HG02852 (cell line): ENCODE data around the gene OR10G3.
"Not testable (repeated sequence)": the region's sequence is repeated elsewhere in the genome, so short reads cannot be mapped to it uniquely, and the experiment has no call there.

Experiments
- ATAC-seq: cut with Tn5 transposase; IDR thresholded peaks from one replicate; pipeline ENCODE4 v1.9.1; 2021; ENCODE audit warnings: mild to moderate bottlenecking, moderate library complexity; ENCODE audit not compliant: unreplicated experiment

Gene OR10G3, protein sequence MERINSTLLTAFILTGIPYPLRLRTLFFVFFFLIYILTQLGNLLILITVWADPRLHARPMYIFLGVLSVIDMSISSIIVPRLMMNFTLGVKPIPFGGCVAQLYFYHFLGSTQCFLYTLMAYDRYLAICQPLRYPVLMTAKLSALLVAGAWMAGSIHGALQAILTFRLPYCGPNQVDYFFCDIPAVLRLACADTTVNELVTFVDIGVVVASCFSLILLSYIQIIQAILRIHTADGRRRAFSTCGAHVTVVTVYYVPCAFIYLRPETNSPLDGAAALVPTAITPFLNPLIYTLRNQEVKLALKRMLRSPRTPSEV

DNA sequence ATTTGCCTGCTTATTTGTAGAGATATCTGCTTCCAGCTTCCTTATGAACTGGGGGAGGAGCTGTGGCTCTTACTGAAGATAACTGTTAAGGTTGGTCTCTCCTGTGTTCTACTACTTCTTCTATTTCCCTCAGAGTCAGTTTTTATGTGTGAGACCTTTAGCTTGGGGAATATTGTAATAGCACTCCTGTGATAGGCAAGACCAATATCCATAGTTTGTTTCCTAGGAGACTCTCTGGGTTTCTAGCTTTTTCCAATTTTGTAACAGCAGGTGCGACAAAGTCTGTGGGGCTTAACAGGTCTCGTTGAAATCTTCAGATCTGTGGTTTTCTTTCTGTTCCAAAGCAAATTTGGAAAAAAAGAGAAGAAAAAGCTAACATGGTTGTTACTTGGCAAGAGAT lies at the start of gene OR10G3:
Gene OR10G3, minus strand, starts transcription at position 101 of the 400 bp plus-strand sequence. CDS start 9,332 bp downstream, outside the sequence.
- no peak for ATAC-seq

DNA sequence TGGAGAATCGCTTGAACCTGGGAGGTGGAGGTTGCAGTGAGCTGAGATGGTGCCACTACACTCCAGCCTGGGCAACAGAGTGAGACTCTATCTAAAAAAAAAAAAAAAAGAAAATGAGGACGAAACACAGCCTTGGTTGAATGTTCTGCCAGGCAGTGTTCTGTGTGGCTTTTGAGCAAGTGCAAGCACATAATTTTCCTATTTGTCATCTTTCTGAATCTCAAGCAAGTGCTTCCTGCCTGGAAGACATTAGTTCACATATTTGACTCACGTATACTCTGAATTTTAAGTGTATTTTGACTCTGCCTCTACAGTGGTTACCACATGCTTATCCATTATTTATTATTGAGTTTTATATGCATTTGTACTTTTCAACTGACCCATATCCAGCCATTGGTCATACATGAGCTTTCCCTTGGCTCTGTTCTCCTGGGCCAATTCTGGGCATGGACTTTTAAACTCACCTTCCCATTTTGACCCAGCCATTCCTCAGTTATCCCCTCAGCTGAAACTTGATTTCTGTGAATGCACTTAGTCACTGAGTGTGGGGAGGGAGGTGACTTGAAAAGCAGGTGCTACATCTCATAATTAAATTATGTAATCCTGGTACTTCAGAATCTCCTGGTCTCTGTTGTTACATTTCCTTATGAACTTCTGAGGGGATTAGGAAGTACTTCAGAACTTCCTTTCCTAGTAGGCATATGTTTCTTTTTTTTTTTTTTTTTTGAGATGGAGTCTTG lies 46.8 kb upstream of the OR10G3 start:
- ATAC-seq, result no peak

DNA sequence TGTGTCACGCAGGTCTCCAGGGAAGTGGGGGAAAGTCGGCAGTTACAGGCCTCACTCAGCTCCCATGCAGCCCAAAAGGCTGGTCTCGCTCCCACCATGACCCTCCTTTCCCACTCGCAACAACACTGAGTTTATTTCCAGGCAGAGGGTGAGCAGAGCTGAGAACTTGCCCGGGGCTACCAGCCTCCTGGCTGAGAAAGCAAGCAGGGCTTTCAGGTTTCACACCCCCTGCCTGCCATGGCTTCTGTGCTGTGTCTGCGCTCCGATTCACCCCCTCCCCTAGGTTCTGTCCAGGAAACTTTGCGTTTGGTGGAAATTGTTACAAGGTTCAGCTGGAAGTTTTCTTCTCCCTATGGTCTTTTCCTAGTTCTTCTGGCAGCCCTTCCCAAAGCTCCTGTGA lies 37.7 kb upstream of the OR10G3 start:
- ATAC-seq, result no peak

DNA sequence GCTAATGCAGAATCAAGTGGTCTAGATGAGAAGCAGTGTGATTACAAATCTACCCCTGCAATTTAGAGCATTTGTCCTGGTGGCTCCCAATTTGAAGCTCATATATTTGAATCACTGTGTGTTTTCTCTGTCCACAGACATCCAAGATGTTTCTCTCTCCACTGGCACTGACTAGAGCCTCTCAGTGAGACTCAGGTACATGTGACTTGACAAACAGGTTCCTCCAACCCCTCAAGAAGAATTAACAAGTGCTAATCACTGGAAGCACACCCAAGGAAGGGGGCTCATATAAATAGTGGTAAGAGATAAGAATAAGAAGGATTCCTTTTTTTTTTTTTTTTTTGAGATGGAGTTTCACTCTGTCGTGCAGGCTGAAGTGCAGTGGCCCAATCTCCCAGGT lies 34.4 kb upstream of the OR10G3 start:
- ATAC-seq, result no peak

DNA sequence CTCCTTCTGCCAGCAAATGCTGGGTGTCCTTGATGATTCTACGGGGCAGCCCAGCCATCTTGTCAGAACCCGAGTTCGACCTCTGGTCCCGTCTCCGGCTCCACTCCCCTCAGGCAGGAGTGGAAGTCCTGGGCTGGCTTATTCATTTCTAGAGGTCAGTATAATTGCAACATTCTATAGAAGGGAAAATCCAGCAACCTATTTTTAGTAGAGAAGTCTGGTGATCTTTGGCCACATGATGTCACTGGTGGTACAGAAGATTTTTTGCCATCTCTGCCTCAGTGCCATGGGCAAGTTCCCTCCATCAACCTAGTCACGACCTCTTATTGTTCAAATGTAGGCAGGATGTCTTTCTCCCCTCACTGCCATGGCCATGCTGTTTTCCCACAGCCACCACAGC lies 32.4 kb upstream of the OR10G3 start:
- ATAC-seq, result no peak

DNA sequence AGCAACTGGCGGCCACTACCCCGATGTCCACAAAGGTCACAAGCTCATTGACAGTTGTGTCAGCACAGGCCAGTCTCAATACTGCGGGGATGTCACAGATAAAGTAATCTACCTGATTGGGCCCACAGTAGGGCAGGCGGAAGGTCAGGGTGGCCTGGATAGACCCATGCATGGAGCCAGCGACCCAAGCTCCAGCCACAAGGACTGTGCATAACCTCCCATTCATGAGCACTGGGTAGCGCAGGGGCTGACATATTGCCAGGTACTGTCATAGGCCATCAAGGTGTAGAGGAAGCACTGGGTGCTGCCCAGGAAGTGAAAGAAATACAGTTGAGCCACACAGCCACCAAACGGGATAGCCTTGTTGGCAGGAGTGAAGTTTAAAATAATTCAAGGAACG lies 22.3 kb upstream of the OR10G3 start:
- ATAC-seq, result not testable (repeated sequence)

DNA sequence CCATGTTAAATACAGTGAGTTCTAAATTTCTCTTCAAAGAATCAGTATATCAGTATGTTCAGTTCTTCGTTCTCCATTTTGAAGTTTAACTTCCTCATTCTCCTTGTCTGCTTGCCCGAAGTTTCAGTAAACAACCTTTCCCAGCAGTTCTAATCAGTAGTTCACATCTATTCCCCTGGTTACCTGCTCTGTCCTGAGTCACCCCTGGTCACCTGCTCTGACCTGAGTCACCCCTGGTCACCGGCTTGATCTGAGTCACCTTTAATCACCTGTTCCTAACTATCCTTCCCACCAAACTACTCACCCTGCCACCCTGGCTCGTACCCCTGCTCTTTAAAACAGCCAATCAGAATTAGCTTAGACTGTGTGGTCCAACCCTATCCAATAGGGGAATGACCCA lies 9.4 kb upstream of the OR10G3 start:
- no peak for ATAC-seq

DNA sequence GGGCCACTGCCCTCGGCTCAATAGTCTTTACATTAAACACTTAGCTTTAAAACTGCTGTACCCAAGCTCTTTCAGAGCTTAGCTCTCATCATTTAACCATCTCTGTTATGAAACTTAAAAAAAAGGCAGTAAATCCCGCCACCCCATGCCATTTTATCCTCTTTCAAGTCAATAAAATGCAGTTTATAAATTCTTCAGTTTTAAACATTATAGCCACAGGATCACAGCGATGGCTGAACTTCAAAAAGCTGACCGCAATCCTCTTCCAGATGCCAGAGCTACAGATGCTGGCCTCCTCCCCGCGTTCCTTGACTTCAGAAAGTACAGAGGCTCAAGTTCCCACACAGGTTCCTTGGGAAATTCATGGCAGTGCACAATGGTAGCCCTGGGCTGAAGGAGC lies 4.2 kb downstream of the OR10G3 start:
- ATAC-seq, result no peak

DNA sequence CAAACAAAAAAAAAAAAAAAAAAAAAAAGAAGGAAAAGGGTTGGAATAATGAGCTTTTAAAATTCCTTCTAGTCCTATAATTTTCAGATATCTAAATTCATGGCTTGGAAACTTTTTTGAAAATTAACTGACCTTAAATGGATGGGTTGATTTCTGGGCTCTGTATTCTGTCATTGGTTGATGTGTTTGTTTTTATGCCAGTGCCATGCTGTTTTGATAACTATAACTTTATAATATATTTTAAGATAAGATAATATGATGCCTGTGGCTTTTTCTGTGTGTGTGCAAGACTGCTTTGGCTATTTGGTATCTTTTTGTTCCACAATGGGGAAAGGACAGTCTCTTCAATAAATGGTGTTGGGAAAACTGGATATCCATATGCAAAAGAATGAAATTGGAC lies 7.3 kb downstream of the OR10G3 start:
- ATAC-seq, result no peak

DNA sequence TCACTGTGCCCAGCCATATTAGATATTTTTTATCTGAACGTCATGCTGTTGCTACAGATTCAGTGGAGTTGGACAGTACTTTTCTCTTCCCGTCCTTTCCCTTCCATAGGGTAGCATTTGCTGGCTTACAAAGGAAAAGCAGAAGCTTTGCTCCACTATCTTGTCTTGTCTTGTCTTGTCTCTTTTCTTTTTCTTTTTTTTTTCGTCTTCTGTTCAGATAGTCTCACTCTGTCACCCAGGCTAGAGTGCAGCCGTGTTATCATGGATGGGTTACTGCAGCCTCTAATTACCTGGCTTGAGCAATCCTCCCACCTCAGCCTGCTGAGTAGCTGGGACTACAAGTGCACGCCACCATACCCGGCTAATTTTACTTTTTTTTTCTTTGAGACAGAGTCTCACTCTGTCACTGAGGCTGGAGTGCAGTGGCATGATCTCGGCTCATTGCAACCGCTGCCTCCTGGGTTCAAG lies 21.1 kb downstream of the OR10G3 start:
- no peak for ATAC-seq

DNA sequence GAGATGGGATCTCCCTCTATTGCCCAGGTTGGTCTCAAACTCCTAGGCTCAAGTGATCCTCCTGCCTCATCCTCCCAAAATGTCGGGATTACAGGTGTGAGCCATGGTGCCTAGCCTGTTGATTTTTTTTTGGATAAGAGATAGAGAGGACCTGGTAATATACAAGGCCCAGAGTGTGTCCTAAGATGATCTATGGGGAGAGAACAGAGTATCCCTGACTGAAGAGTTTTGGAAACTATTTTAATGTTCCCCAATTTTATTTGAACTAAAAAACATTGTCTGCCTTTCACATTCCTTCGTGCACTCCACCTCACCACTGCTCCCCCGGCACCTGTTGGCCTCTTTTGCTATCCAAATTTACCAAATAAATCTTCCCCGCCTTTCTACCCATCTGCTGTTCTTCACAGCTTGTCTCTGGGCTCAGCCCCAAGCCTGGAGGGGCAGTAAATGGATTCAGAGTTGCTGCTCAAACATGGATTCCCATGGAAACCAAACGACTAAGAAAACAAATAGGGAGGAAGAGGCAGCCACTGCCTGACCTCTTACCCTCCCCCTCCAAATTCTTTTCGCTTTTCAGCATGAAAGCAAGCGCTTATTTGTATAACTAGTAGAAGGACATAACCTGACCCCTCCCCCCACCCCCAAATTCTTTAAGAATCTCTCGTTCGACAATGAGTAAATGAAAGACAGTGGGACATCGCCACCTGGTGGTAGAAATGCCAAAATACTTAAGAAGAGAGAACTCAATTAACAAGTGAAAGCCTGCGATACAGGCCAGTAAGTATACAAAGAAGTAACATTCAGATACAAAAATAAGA lies 22.6 kb downstream of the OR10G3 start:
- no peak for ATAC-seq

DNA sequence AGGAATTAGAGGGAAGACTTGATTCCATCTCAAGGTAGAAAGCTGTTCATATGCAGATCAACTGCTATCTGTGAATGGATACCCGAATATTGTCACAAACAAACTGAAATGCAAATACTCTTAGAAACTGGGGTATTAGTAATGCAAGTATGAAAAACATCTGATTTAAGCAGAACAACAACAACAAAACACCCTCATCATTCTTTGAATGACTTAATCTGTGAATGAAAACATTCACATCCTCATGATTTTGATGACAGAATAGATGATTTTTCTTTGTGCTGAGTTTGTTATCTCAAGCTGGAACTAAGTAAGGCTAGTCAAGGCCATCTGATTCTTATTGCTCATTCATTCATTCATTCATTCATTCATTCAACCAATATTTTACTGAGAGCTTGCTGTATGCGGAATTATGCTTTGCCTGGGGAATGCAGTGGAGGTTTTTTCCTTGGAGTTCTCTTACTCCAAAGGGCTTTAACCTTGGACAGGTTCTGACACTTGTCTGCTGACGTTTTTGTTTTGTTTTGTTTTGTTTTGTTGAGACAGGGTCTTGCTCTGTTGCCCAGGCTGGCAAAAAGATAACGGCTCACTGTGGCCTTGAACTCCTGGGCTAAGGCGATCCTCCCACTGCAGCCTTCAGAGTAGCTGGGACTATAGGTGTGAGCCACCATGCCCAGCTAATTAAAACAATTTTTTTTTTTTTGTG lies 23.3 kb downstream of the OR10G3 start:
- ATAC-seq, result no peak

DNA sequence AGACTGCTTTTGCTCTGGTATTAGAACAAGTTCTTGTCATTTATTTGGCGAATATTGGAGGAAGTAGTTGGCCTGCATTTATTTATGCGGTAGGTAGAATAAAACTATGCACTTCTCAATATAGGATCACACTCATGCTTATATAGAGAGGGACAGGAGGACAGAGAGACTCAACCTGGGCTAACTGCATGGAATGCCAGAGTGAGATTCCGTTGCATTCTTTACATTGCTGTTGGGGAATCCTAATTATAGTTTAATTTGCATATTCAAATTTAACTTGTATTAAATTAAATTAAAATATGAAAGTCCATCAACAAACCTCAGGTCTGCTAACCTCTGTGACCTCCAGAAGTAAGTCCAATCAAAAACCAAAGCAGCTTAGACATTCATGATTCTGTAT lies 26.6 kb downstream of the OR10G3 start:
- no peak for ATAC-seq

DNA sequence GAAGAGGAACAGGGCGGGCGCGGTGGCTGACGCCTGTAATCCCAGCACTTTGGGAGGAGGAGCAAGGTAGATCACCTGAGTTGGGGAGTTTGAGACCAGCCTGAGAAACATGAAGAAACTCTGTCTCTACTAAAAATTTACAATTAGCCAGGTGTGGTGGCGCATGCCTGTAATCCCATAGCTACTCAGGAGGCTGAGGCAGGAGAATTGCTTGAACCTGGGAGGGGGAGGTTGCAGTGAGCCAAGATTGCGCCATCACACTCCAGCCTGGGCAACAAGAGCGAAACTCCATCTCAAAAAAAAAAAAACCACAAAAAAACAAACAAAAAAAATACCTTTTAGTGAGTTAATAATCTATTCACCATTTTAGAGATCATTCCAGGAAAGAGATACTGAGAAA lies 35.3 kb downstream of the OR10G3 start:
- ATAC-seq, result not testable (repeated sequence)

DNA sequence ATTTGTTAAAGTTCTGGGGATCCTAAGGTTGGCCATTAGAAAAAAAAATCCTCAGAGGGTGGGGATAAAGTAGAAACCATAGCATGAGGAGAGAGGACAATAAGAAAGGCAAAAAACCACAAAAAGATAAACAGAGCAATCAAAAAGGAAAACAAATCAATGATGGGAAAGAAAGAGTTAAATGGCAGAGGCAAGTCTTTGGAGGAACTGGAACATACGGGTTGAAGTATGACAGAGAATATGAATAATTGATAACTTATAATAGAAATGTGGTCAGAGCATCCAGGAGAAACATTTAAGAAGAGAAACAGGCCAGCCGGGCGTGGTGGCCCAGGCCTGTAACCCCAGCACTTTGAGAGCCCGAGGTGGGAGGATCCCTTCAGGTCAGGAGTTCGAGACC lies 35.9 kb downstream of the OR10G3 start:
- ATAC-seq, result no peak

DNA sequence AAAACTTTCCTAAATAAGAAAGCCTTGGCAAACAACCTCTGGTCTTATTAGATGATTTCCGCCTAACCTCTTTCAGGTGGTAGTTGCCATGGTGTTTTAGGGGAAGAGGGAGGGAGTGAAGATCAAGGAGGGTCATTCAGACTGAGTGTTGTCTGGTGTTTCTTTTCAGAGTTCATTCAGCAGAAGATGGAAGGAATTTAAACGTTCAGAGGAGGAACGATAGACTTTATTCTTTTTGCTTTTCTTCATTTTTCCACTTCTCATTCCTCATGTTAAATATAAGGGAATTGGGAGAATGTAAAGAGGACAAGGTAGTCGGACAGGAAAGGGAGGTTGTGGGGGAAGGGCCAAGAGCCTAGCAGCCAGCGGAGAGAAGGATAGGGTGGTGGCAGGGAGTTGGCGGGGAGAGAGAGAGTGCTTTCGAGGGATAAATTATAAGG lies 36.3 kb downstream of the OR10G3 start:
- no peak for ATAC-seq

DNA sequence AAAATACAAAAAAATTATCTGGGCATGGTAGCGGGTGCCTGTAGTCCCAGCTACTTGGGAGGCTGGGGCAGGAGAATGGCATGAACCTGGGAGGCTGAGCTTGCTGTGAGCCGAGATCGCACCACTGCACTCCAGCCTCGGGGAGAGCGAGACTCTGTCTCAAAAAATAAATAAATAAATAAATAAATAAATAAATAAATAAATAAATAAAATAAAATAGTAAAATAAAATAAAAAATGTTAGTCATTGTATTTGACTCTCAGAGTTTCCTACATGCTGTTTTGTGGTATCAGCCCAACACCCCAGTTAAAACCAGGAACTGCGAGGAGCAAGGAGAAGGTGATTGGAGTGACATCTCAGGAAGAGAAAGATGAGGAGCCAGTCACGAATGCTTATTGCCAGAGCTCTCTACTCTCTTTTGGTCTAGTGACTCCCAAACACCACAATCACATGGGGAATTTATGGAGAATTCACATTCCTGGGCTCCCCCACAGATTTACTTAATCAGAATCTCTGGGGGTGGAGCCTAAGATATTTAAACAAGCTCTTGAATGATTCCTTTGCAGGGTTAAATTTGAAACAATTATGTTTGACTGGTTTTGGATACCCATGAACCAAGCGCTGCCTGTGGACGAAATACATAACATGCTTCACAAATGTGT lies 38.3 kb downstream of the OR10G3 start:
- no peak for ATAC-seq

DNA sequence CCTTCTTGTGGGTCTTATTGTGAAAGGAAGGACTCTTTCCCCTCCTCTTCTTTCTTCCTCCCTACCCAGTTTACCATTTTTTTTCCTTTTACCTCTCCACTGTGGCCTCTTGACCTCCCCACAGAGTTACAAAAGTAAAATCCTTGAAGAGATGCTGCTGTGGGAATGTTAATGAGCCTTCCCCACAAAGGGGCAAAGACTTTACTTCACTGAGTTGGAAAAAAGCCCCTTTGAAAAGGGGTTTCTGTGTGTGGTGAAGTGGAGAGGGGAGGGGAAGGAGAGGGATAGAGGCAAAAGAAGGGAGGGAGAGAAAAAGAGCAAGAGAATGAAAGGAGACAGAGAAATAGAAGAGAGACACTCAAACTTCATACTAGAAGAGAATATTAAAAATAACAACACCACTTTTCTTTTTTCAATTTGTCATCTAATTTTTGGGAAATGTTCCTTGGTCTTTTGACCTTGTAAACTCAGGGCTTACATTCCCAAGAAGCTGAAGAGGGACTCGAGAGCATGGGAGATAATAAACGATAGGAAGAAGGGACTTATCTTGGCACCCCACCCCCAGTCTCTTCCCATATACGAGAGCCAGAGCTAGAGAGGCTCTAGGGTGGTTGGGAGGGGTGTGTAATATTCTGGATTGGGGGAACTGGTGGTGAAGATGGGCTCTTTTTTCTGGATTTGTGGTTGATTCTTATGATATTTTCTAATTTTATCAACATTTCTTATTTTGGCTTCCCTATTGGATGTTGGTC lies 40.5 kb downstream of the OR10G3 start:
- ATAC-seq, result no peak

DNA sequence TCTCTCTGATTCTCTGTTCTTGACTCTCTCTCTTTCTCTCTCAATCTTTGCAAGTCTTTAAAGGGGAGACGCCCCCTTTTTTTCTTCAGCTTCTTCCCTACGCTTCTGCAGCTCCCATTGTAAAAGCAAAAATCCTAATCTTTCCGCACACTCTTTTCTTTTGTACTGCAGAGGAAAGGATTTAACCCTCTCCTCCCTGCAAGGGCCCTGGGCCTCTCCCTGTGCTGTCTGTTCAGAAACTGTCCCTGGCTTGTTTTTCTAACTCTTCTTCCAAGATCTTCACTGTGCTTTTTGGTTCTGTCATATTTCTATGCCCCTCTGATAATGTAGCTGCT lies 42.8 kb downstream of the OR10G3 start:
- ATAC-seq, result no peak
